Mesenchymal stem cell (in vitro differentiated cells and primary cell): Measurements from ENCODE around the gene AHCYL1.

Source experiments
- DNase-seq: peaks from one replicate; pipeline ENCODE4 v3.0.0-alpha.2; 2013
- H2AFZ ChIP-seq: one replicate; pipeline ENCODE4 v1.6.1; 2013; ENCODE audit warnings: low read depth, mild to moderate bottlenecking, control low read depth, inconsistent platforms, low read length, moderate library complexity
- H2AK5ac ChIP-seq: 2 replicates; pipeline ENCODE4 v1.6.1; 2013; ENCODE audit warnings: low read length, moderate library complexity, mild to moderate bottlenecking, inconsistent platforms; ENCODE audit not compliant: severe bottlenecking
- H2BK120ac ChIP-seq: one replicate; pipeline ENCODE4 v1.6.1; 2013; ENCODE audit warnings: low read depth, mild to moderate bottlenecking, inconsistent platforms, low read length, moderate library complexity
- H2BK12ac ChIP-seq, 2 experiments: one replicate each; pipeline ENCODE4 v1.6.1; 2013; ENCODE audit warnings: inconsistent platforms in 2 of 2, low read length in 2 of 2, mild to moderate bottlenecking in 2 of 2, moderate library complexity in 2 of 2, control low read depth in 1 of 2
- H2BK15ac ChIP-seq: one replicate; pipeline ENCODE4 v1.6.1; 2013; ENCODE audit warnings: mild to moderate bottlenecking, low read depth, inconsistent platforms; ENCODE audit not compliant: poor library complexity, severe bottlenecking
- H2BK5ac ChIP-seq: 2 replicates; pipeline ENCODE4 v1.6.1; 2013; ENCODE audit warnings: low read depth, mild to moderate bottlenecking, low read length, control low read depth, inconsistent platforms; ENCODE audit not compliant: poor library complexity, severe bottlenecking
- H3K14ac ChIP-seq, 2 experiments: one replicate each; pipeline ENCODE4 v1.6.1; 2013; ENCODE audit warnings: inconsistent platforms in 2 of 2, low read length in 2 of 2, control low read depth in 1 of 2, mild to moderate bottlenecking in 1 of 2, moderate library complexity in 1 of 2
- H3K18ac ChIP-seq, 2 experiments: one replicate each; pipeline ENCODE4 v1.6.1; 2013; ENCODE audit warnings: inconsistent platforms in 2 of 2, low read length in 2 of 2, control low read depth in 1 of 2, low read depth in 1 of 2, mild to moderate bottlenecking in 1 of 2
- H3K23ac ChIP-seq, 2 experiments: one replicate each; pipeline ENCODE4 v1.6.1; 2013; ENCODE audit warnings: inconsistent platforms in 2 of 2, low read length in 2 of 2, mild to moderate bottlenecking in 2 of 2, moderate library complexity in 2 of 2, control low read depth in 1 of 2
- H3K27ac ChIP-seq: 2 replicates; pipeline ENCODE4 v1.5.1; 2013; ENCODE audit warnings: mild to moderate bottlenecking, moderate library complexity, low read length, control low read depth, inconsistent platforms; ENCODE audit not compliant: poor library complexity, severe bottlenecking
- H3K27me3 ChIP-seq, 2 experiments: 2 replicates each; pipeline versions ENCODE4 v1.6.1 to v1.7.0; 2013; ENCODE audit warnings: low read length in 2 of 2, mild to moderate bottlenecking in 2 of 2, moderate library complexity in 2 of 2, control low read depth in 1 of 2, inconsistent platforms in 1 of 2; ENCODE audit not compliant: control insufficient read depth in 1 of 2, insufficient read depth in 1 of 2
- H3K36me3 ChIP-seq, 2 experiments: 2 replicates each; pipeline versions ENCODE4 v1.6.1 to v1.7.0; 2013; ENCODE audit warnings: low read length in 2 of 2, control low read depth in 1 of 2, inconsistent platforms in 1 of 2, low read depth in 1 of 2, mild to moderate bottlenecking in 1 of 2; ENCODE audit not compliant: insufficient read depth in 2 of 2, control insufficient read depth in 1 of 2
- H3K4ac ChIP-seq, 2 experiments: one replicate each; pipeline ENCODE4 v1.6.1; 2013; ENCODE audit warnings: inconsistent platforms in 2 of 2, low read length in 2 of 2, mild to moderate bottlenecking in 2 of 2, moderate library complexity in 2 of 2, control low read depth in 1 of 2, low read depth in 1 of 2
- H3K4me1 ChIP-seq: 2 replicates; pipeline ENCODE4 v1.6.1; 2013; ENCODE audit warnings: low read depth, low read length, control low read depth; ENCODE audit not compliant: control insufficient read depth, insufficient read depth
- H3K4me2 ChIP-seq: 2 replicates; pipeline ENCODE4 v1.6.1; 2013; ENCODE audit warnings: low read length, mild to moderate bottlenecking, inconsistent platforms; ENCODE audit not compliant: poor library complexity, severe bottlenecking
- H3K4me3 ChIP-seq, 2 experiments: 2 replicates each; pipeline versions ENCODE4 v1.5.1 to v1.7.0; 2013; ENCODE audit warnings: low read length in 2 of 2, mild to moderate bottlenecking in 2 of 2, control low read depth in 1 of 2, low read depth in 1 of 2; ENCODE audit not compliant: insufficient read depth in 1 of 2
- H3K79me1 ChIP-seq: replicated peaks from 2 replicates; pipeline ENCODE4 v1.6.1; 2013; ENCODE audit warnings: mild to moderate bottlenecking, control low read depth, low read length, inconsistent platforms; ENCODE audit not compliant: poor library complexity, severe bottlenecking
- H3K9ac ChIP-seq: 2 replicates; pipeline ENCODE4 v1.7.0; 2013; ENCODE audit warnings: mild to moderate bottlenecking, low read length, moderate library complexity
- H3K9me3 ChIP-seq: 2 replicates; pipeline ENCODE4 v1.7.0; 2013; ENCODE audit warnings: mild to moderate bottlenecking, low read length; ENCODE audit not compliant: control insufficient read depth
- H4K8ac ChIP-seq: one replicate; pipeline ENCODE4 v1.6.1; 2013; ENCODE audit warnings: inconsistent platforms, mild to moderate bottlenecking, low read length, moderate library complexity
- H4K91ac ChIP-seq: one replicate; pipeline ENCODE4 v1.6.1; 2013; ENCODE audit warnings: mild to moderate bottlenecking, low read length, inconsistent platforms
- WGBS: methylation state at CpG from one replicate; pipeline ENCODE4 v1.1.7; 2013; ENCODE audit warnings: mixed read lengths; 5-methylcytosine and 5-hydroxymethylcytosine counted together

The AHCYL1 gene

DNA sequence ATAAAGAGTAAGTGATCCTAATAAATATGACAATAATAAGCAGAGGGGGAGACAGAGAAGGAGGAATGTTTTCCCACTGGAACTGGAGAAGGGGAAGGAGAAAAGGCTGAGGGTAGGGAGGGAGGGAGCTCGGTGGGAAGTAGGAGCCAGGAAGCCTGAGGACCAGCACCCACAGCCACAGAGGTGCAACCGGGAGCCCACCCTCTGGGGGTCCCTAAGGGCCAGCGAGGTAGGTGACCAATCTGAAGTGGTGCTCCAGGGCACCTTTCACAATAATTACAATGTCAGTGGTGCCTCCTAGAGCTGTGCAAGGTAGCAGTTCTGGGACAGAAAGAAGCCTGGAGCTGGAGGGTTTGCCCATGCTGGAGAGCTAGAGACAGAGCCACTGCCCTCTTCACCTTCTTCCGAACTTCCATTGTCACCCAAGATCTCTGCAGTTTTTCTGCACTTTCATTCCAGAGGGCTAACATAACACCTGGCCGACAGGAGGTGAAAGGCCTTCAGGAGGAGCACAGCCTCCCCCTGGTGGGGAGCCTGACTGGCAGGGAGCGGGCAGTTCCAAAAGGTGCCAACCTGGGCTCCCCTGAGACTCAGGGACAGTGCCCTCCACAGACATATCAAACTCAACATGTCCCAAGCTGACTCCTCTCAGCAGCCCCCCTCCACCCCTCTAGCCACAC is 4.1 kb upstream of the AHCYL1 start:
- peak overlapping the region; percentile 86 to 94 for H3K18ac ChIP-seq
- H3K23ac ChIP-seq, result no peak overlapping the region
- DNase-seq, result no peak
- peak overlapping the region in 1 of 2 experiments; percentile 45 for H3K14ac ChIP-seq
- H2AFZ ChIP-seq, result no peak overlapping the region
- H2BK120ac ChIP-seq, result peak overlapping the region; percentile 83
- H3K79me1 ChIP-seq, result no peaks in the 10 kb centered on the region
- H3K4me2 ChIP-seq, result no peak overlapping the region
- peaks cover 28% of the 10 kb centered on the region for H3K4me1 ChIP-seq
- H3K36me3 ChIP-seq, result no peaks in the 10 kb centered on the region
- peak overlapping the region; percentile 99 to 100 for H2BK12ac ChIP-seq
- peak overlapping the region; percentile 45 for H4K8ac ChIP-seq
- peak overlapping the region; percentile 65 for H4K91ac ChIP-seq
- no peaks in the 10 kb centered on the region for H3K9me3 ChIP-seq
- WGBS, result 83% methylated on average over 6 of the region's 6 CpGs
- H2BK15ac ChIP-seq, result peak overlapping the region; percentile 95
- H3K4me3 ChIP-seq, result no peak overlapping the region
- H3K9ac ChIP-seq, result peak overlapping the region; percentile 54
- H2AK5ac ChIP-seq, result peak overlapping the region; percentile 62
- no peaks in the 10 kb centered on the region for H3K27me3 ChIP-seq
- H3K27ac ChIP-seq, result no peak overlapping the region
- H3K4ac ChIP-seq, result peak overlapping the region; percentile 50 to 94
- H2BK5ac ChIP-seq, result no peak overlapping the region

DNA sequence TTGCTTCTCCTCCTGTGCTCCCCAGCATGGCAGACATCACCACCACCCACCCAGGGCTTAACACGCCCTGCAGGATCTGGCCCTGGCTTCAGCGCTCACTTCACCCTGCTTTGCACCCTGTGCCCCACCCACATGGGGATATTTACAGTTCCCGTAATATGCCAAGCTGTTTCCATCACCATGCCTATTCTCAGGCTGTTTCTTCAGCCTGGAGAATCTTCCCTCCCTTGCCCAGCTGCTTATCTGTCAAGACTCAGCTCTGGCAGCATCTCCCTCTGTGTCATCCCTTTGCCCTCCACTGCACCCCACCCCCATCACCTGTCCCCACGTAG is 3.6 kb upstream of the AHCYL1 start:
- H3K9me3 ChIP-seq, result no peaks in the 10 kb centered on the region
- H3K23ac ChIP-seq, result no peak overlapping the region
- 72% methylated on average over 4 of the region's 4 CpGs for WGBS

DNA sequence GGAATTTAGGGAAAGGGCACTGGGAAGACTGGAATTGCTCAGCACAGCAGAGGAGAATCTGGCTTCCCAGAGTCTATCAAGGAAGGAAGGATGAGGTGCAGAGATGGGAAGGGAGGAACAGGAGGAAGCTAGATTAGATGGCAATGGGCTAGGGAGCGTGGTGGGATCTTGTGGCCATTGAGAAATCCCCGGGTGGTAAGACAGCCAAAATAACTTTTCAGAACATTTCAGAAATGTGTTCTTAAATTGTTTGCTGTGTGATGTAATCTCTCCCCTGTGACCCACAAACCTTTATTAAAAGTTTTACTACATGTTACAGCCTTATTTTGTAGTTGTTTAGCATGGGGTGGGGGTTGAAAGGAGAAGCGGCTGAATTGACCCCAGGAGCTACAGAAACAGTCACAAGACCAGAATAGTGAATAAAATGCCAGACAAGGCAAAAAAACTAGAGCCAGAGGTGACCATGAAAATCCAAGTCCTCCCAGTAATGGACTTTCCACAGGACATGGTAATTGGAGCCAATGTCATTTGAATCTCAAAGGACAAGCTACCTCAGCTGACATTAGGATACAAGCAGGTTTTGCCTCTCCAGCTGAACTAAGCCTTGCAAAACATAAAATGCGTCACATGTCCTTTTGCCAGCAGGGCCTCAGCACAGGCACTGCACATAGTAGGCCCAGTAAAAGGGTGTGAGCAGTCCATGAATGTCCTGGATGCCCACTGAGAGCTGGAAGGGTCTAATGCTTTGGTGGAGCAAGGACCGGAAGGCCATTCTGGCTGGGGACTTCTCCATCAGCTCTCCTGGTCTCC is 980 bp upstream of the AHCYL1 start:
- Histone ChIP-seq H4K91ac (peak overlapping the region; percentile 97), H2BK5ac (no peak overlapping the region), H2BK12ac (peak overlapping the region; percentile 88 to 94), H3K36me3 (peaks cover 0 to 6% of the 10 kb centered on the region in 2 experiments), H3K9ac (peak overlapping the region; percentile 98), H2BK15ac (peak overlapping the region; percentile 95), H3K4me3 (peak overlapping the region in 1 of 2 experiments; percentile 88), H3K4me1 (peaks cover 24% of the 10 kb centered on the region), H3K23ac (no peak overlapping the region), H2BK120ac (peak overlapping the region; percentile 74), H3K27ac (no peak overlapping the region), H3K4me2 (no peak overlapping the region), H4K8ac (peak overlapping the region; percentile 86), H3K27me3 (no peaks in the 10 kb centered on the region), H2AFZ (peak overlapping the region; percentile 51), H3K79me1 (peaks cover 5% of the 10 kb centered on the region), H3K9me3 (no peaks in the 10 kb centered on the region), H3K14ac (peak overlapping the region in 1 of 2 experiments; percentile 93), H2AK5ac (peak overlapping the region; percentile 38), H3K4ac (peak overlapping the region; percentile 15 to 95), H3K18ac (peak overlapping the region; percentile 76 to 92)
- WGBS, result 93% methylated on average over 3 of the region's 5 CpGs
- no peak for DNase-seq

More for the DNA sequence above, 3.6 kb upstream of the AHCYL1 start:
- Histone ChIP-seq H3K4ac (peak overlapping the region; percentile 50 to 94), H2BK5ac (no peak overlapping the region), H3K36me3 (no peaks in the 10 kb centered on the region), H3K27me3 (no peaks in the 10 kb centered on the region), H2BK12ac (peak overlapping the region; percentile 99 to 100), H2AK5ac (peak overlapping the region; percentile 62), H3K79me1 (peaks cover 1% of the 10 kb centered on the region), H2BK120ac (peak overlapping the region; percentile 83), H3K27ac (no peak overlapping the region), H3K4me3 (no peak overlapping the region), H4K8ac (peak overlapping the region; percentile 20), H3K14ac (peak overlapping the region in 1 of 2 experiments; percentile 45), H3K4me1 (peaks cover 27% of the 10 kb centered on the region), H3K18ac (peak overlapping the region; percentile 86 to 94), H2AFZ (no peak overlapping the region), H3K9ac (no peak overlapping the region), H2BK15ac (peak overlapping the region; percentile 95), H3K4me2 (no peak overlapping the region), H4K91ac (peak overlapping the region; percentile 65)
- no peak for DNase-seq

DNA sequence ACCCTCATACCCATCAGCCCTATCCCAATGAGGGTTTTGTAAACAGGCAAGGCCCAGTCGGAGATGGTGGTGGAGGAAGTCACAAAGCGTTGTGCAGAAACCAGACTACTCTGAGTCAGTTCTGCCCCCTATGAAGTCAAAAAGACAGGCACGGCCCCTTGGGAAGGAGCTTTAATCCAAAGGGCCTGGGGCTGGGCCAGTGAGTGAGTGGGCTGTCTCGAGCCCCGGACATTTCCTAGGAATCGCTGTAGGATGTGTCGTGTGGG is 442 bp upstream of the AHCYL1 start:
- H3K18ac ChIP-seq, result peak overlapping the region; percentile 76 to 92
- H4K8ac ChIP-seq, result peak overlapping the region; percentile 86
- peak overlapping the region; percentile 64 for H3K4me2 ChIP-seq
- peaks cover 24% of the 10 kb centered on the region for H3K4me1 ChIP-seq
- no peaks in the 10 kb centered on the region for H3K9me3 ChIP-seq
- H3K27me3 ChIP-seq, result no peaks in the 10 kb centered on the region
- H2BK5ac ChIP-seq, result no peak overlapping the region
- peak overlapping the region; percentile 15 to 95 for H3K4ac ChIP-seq
- H4K91ac ChIP-seq, result peak overlapping the region; percentile 97
- H3K4me3 ChIP-seq, result peak overlapping the region in 1 of 2 experiments; percentile 88
- H3K14ac ChIP-seq, result no peak overlapping the region
- H3K9ac ChIP-seq, result peak overlapping the region; percentile 98
- peak; percentile 82 for DNase-seq
- H2AK5ac ChIP-seq, result peak overlapping the region; percentile 11
- H2AFZ ChIP-seq, result peak overlapping the region; percentile 51
- H3K36me3 ChIP-seq, result peaks cover 0 to 10% of the 10 kb centered on the region in 2 experiments
- peak overlapping the region; percentile 74 for H2BK120ac ChIP-seq
- H3K27ac ChIP-seq, result no peak overlapping the region
- peak overlapping the region; percentile 86 for H2BK15ac ChIP-seq
- peaks cover 5% of the 10 kb centered on the region for H3K79me1 ChIP-seq
- H2BK12ac ChIP-seq, result peak overlapping the region; percentile 88 to 94
- 2% methylated on average over 7 of the region's 7 CpGs for WGBS
- no peak overlapping the region for H3K23ac ChIP-seq
